ENCODE measurements around the gene DOCK9.

GRCh38 chr13:98974053-98974452 lies 3.8 kb downstream of the DOCK9 start:
- TF ChIP-seq REST (IDR thresholded peaks at IDR 0.05; ENCODE audit: low read depth) (no peak), TCF12 (IDR thresholded peaks at IDR 0.05; ENCODE audit: low read depth) (no peak), EGR1 (IDR thresholded peaks at IDR 0.05) (no peak), FOXM1 (IDR thresholded peaks at IDR 0.05; ENCODE audit: borderline replicate concordance, low read depth) (no peak), CEBPB (IDR thresholded peaks at IDR 0.05) (no peak), MAX (IDR thresholded peaks at IDR 0.05) (no peak), RAD21 (IDR thresholded peaks at IDR 0.05; ENCODE audit: low read depth) (no peak), CREB1 (IDR thresholded peaks at IDR 0.05; ENCODE audit: low read depth) (no peak), YY1 (IDR thresholded peaks at IDR 0.05; ENCODE audit: low read depth) (no peak), EP300 (IDR thresholded peaks at IDR 0.05; ENCODE audit: borderline replicate concordance) (no peak), TAF1 (IDR thresholded peaks at IDR 0.05; ENCODE audit: low read depth) (no peak), NFIC (IDR thresholded peaks at IDR 0.05) (no peak), ZBTB7A (IDR thresholded peaks at IDR 0.05; ENCODE audit: low read depth) (no peak), TEAD4 (IDR thresholded peaks at IDR 0.05) (no peak)
